Colonic mucosa (tissue), 4 donors: ENCODE measurements around the gene NUP210. TPM values are rescaled to one million over a fixed set of nuclear protein-coding genes. Genes with fewer than 3 reads are reported as not detected.

Experiments
- DNase-seq: peaks from one replicate; pipeline ENCODE4 v3.0.0-alpha.2; 2020
- H3K27ac ChIP-seq: fragments of 200-600 bp; one replicate; pipeline ENCODE4 v1.8.0; 2021
- H3K27me3 ChIP-seq: fragments of 200-600 bp; one replicate; pipeline ENCODE4 v1.8.0; 2021
- H3K36me3 ChIP-seq: fragments of 200-600 bp; one replicate; pipeline ENCODE4 v1.8.0; 2021
- H3K4me1 ChIP-seq: fragments of 200-600 bp; one replicate; pipeline ENCODE4 v1.8.0; 2021; ENCODE audit warnings: mild to moderate bottlenecking
- H3K4me3 ChIP-seq: fragments of 200-600 bp; one replicate; pipeline ENCODE4 v1.8.0; 2021
- H3K9ac ChIP-seq, 2 donors: one replicate each; pipeline ENCODE4 v1.7.0; 2013; ENCODE audit warnings: control low read depth in 2 of 2, low read depth in 2 of 2, low read length in 2 of 2
- H3K9me3 ChIP-seq: fragments of 200-600 bp; one replicate; pipeline ENCODE4 v1.8.0; 2021
- CTCF ChIP-seq: fragments of 200-600 bp; IDR thresholded peaks from one replicate; pipeline ENCODE4 v1.8.0; 2022; ENCODE audit warnings: antibody characterized with exemption, mild to moderate bottlenecking
- intact Hi-C: fragments of 100-400 bp; cut with DNase I; formaldehyde crosslinking; loops from one replicate; pipeline ENCODE4 v1.14.1; 2022
- total RNA-seq, 2 donors: library from RNA; stranded (reverse); fragmentation: NEBNext Ultra II Directional in 1 of 2; extraction: Animal tissue kit (Norgen Biotek cat#: 25700) in 1 of 2; gene quantifications; one replicate each; pipeline ENCODE4 v1.2.1, GENCODE V29; 2021
- donor health status: healthy.
- donor health status: DM: no; HTN: no; CAD: no.
- donor health status: DM: no; HTN: no; CAD: no.

NUP210 gene
- total RNA-seq, 2 donors from 2014 or later, result 7.5 to 23.8 TPM

DNA sequence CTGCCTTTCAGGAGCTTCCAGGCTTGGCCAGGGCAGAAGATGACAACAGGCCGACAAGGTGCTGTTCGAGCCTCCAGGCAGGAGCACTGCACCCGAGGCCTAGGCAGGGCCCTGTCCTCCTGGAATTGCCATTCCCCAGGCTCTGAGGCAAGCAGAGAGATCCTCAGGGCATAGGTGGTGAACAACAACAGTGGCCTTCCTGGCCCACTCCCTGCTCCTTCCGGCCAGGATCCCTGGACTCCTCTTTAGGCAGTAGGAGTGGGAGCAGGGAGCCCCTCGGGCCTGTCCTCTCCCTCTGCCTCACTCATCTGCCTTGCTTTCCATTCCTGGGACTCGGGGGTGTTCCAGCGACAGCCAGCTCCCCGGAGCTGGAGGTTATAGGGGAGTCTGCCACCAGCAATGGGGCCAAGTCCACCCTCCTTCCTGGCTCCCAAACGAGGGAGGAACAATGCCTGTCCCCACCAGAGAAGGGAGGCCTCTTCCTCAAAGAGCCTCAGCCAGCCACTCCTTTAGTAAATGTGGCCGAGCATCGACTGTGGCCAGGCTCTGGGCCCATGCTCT is 135.0 kb downstream of the NUP210 start:
- H3K4me1 ChIP-seq, result no peaks in the 10 kb centered on the region
- DNase-seq, result no peak
- no peaks in the 10 kb centered on the region for H3K36me3 ChIP-seq
- no peaks in the 10 kb centered on the region for H3K9me3 ChIP-seq
- H3K9ac ChIP-seq, result no peak overlapping the region
- TF ChIP-seq CTCF, result no peak
- no peak overlapping the region for H3K4me3 ChIP-seq
- intact Hi-C loops, result no loop called here
- H3K27me3 ChIP-seq, result peaks cover 39% of the 10 kb centered on the region
- H3K27ac ChIP-seq, result no peak overlapping the region

- no peaks in the 10 kb centered on the region for H3K36me3 ChIP-seq
- no peak overlapping the region for H3K9ac ChIP-seq
- peaks cover 39% of the 10 kb centered on the region for H3K27me3 ChIP-seq
- no peak overlapping the region for H3K27ac ChIP-seq
- H3K9me3 ChIP-seq, result no peaks in the 10 kb centered on the region
- no peak overlapping the region for H3K4me3 ChIP-seq
- no peak for TF ChIP-seq CTCF
- no peaks in the 10 kb centered on the region for H3K4me1 ChIP-seq
- intact Hi-C loops, result no loop called here
- DNase-seq, result no peak
These were observed 136.3 kb downstream of the NUP210 start for GRCh38 chr3:13283877-13284264.

DNA sequence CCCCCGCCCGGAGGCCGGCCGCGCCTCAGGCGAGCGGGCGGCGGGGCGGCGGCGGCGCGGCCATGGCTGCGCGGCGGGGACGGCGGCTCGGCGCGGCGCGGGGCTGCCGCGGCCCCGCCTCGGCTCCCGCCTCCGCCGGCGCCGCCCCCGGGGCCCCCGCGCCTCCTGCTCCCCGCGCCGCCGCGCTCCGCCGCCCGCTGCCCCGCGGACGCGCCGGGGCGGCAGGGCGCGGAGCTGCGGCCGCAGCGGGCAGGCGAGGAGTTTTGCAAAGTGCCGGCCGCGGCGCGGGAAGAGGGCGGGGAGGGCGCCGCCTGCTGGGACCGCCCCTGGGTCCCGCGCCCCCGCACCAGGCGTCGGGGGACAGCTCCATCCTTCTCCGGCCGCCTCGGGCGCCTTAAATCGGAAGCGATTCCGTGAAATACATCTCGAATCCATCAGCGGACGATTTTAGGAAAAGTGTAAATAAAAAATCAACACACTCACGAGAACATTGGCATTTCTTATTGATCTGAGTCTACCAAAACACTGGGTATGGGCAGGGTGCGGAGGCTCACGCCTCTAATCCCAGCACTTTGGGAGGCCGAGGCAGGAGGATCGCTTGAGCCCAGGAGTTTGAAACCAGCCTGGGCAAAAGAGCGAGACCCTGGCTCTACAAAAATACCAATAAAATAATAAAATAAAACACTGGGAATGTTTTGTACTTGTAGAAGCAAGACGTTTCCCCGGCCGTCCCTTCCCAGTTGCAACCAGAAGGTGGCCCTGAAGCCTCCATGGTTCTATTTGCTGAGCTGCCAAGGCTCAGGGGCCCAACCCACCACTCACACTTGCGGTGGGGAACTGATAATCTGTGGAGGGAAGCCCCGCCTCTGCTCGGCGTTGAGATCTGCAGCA is 136.9 kb downstream of the NUP210 start:
- no peak overlapping the region for H3K4me3 ChIP-seq
- H3K27ac ChIP-seq, result no peak overlapping the region
- no peak overlapping the region for H3K9ac ChIP-seq
- peaks cover 39% of the 10 kb centered on the region for H3K27me3 ChIP-seq
- no peaks in the 10 kb centered on the region for H3K4me1 ChIP-seq
- intact Hi-C loops, result no loop called here
- no peaks in the 10 kb centered on the region for H3K9me3 ChIP-seq
- TF ChIP-seq CTCF, result no peak
- DNase-seq, result no peak
- H3K36me3 ChIP-seq, result no peaks in the 10 kb centered on the region

- peak overlapping the region; percentile 33 for H3K4me3 ChIP-seq
- DNase-seq, result no peak
- no peaks in the 10 kb centered on the region for H3K9me3 ChIP-seq
- intact Hi-C loops, result no loop called here
- no peaks in the 10 kb centered on the region for H3K36me3 ChIP-seq
- no peak for TF ChIP-seq CTCF
- H3K27me3 ChIP-seq, result peaks cover 39% of the 10 kb centered on the region
- no peak overlapping the region for H3K27ac ChIP-seq
- no peaks in the 10 kb centered on the region for H3K4me1 ChIP-seq
- H3K9ac ChIP-seq, result peak overlapping the region in 1 of 2 donors; percentile 60
These were observed 137.7 kb downstream of the NUP210 start for GRCh38 chr3:13282358-13282985.

DNA sequence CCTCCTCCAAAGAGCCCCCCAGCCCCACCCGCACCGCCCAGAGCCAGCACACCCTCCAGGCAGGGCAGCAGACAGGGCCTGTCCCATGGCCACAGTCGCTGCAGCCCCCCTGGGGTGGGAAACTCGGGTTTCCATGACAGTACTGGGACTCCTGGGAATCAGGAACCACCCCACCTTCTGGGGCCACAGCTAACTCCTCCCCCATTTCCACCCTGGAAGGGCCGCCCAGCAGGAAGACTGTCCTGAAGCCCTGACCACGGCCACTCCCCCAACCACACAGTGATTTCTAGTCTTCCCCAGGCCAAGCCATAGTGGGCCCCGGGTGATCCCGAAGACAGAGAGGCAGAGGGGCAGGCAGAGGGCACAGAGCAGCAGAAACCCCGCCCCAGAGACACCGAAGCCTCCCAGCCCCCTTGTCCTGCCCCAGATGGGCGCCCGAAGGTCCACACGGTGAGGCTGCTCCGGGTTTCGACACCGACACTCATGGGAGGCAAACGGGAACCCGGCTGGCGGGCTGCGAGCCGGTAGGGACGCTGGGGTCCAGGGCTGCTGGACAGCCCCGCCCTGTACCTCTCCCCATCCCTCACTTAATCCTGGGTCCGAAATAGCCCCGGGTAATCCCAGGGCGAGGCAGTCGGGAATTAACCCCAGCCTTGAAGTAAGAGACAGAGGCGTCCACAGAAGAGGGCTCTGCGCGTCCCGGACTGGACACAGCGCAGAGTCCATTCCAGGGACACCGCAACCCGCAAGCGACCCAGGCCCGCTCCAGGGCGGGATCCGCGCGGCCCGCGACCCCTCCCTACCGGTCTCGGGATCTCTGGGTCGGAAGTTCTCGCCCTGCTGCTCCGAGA is 138.4 kb downstream of the NUP210 start:
- Histone ChIP-seq H3K27me3 (peaks cover 39% of the 10 kb centered on the region), H3K36me3 (no peaks in the 10 kb centered on the region), H3K27ac (no peak overlapping the region), H3K9ac (peak overlapping the region; percentile 34 to 60), H3K4me3 (peak overlapping the region; percentile 33), H3K4me1 (no peaks in the 10 kb centered on the region), H3K9me3 (no peaks in the 10 kb centered on the region)
- TF ChIP-seq CTCF, result no peak
- peak; percentile 36 for DNase-seq
- intact Hi-C loops, result no loop called here
